ENCODE results near the gene EPHB2.

The EPHB2 gene

GRCh38 chr1:22884806-22885530 lies 174.3 kb downstream of the EPHB2 start:
- no peak for DNase-seq (ENCODE audit: low spot score)

GRCh38 chr1:22886211-22886610 lies 175.6 kb downstream of the EPHB2 start:
- DNase-seq (ENCODE audit: low spot score): no peak

- no peak for DNase-seq (ENCODE audit: low spot score)
Observed at GRCh38 chr1:22887491-22887890, 176.9 kb downstream of the EPHB2 start.

GRCh38 chr1:22888320-22889075 lies 177.9 kb downstream of the EPHB2 start:
- no peak for DNase-seq (ENCODE audit: low spot score)

- peak; percentile 52 for DNase-seq (ENCODE audit: low spot score)
Observed at GRCh38 chr1:22889213-22889827, 178.7 kb downstream of the EPHB2 start.

GRCh38 chr1:22892789-22893188 lies 182.2 kb downstream of the EPHB2 start:
- no peak for DNase-seq (ENCODE audit: low spot score)

GRCh38 chr1:22893292-22893691 lies 182.7 kb downstream of the EPHB2 start:
- DNase-seq (ENCODE audit: low spot score): no peak

- DNase-seq (ENCODE audit: low spot score): no peak
Observed at GRCh38 chr1:22895357-22895756, 184.7 kb downstream of the EPHB2 start.

GRCh38 chr1:22896184-22896583 lies 185.5 kb downstream of the EPHB2 start:
- no peak for DNase-seq (ENCODE audit: low spot score)

GRCh38 chr1:22900451-22900850 lies 189.8 kb downstream of the EPHB2 start:
- DNase-seq (ENCODE audit: low spot score): no peak

- DNase-seq (ENCODE audit: low spot score): peak; percentile 20
Observed at GRCh38 chr1:22903113-22903512, 192.5 kb downstream of the EPHB2 start.

GRCh38 chr1:22906968-22907367 lies 196.3 kb downstream of the EPHB2 start:
- no peak for DNase-seq (ENCODE audit: low spot score)

- DNase-seq (ENCODE audit: low spot score): no peak
Observed at GRCh38 chr1:22907528-22907927, 196.9 kb downstream of the EPHB2 start.

GRCh38 chr1:22908880-22909426 lies 198.3 kb downstream of the EPHB2 start:
- DNase-seq (ENCODE audit: low spot score): no peak

- no peak for DNase-seq (ENCODE audit: low spot score)
Observed at GRCh38 chr1:22910286-22910685, 199.6 kb downstream of the EPHB2 start.

- no peak for DNase-seq (ENCODE audit: low spot score)
Observed at GRCh38 chr1:22910986-22911651, 200.5 kb downstream of the EPHB2 start.

- DNase-seq (ENCODE audit: low spot score): no peak
Observed at GRCh38 chr1:22912311-22912710, 201.7 kb downstream of the EPHB2 start.

- DNase-seq (ENCODE audit: low spot score): no peak
Observed at GRCh38 chr1:22913421-22914141, 202.9 kb downstream of the EPHB2 start.

GRCh38 chr1:22914156-22914555 lies 203.5 kb downstream of the EPHB2 start:
- no peak for DNase-seq (ENCODE audit: low spot score)

- no peak for DNase-seq (ENCODE audit: low spot score)
Observed at GRCh38 chr1:22914633-22915217, 204.1 kb downstream of the EPHB2 start.

GRCh38 chr1:22915231-22915630 lies 204.6 kb downstream of the EPHB2 start:
- DNase-seq (ENCODE audit: low spot score): no peak
